Activated naive CD8-positive, alpha-beta T cell (primary cell): Measurements from ENCODE around the gene PRC1.
A peak's percentile ranks its signal among the peaks of the same experiment; 100 is the strongest.

ENCODE experiments used
- H3K27ac Mint-ChIP-seq: one replicate; pipeline ENCODE4 v1.8.0; 2021; ENCODE audit warnings: mixed read lengths
- H3K27me3 Mint-ChIP-seq: one replicate; pipeline ENCODE4 v1.8.0; 2021; ENCODE audit warnings: mixed read lengths
- H3K36me3 Mint-ChIP-seq: one replicate; pipeline ENCODE4 v1.8.0; 2021; ENCODE audit warnings: mixed read lengths
- H3K4me1 Mint-ChIP-seq: one replicate; pipeline ENCODE4 v1.8.0; 2021; ENCODE audit warnings: low read depth, mixed read lengths
- H3K4me3 Mint-ChIP-seq: one replicate; pipeline ENCODE4 v1.8.0; 2021; ENCODE audit warnings: mild to moderate bottlenecking, mixed read lengths
- H3K9me3 Mint-ChIP-seq: one replicate; pipeline ENCODE4 v1.8.0; 2021; ENCODE audit warnings: low read depth, mixed read lengths

Gene PRC1

DNA sequence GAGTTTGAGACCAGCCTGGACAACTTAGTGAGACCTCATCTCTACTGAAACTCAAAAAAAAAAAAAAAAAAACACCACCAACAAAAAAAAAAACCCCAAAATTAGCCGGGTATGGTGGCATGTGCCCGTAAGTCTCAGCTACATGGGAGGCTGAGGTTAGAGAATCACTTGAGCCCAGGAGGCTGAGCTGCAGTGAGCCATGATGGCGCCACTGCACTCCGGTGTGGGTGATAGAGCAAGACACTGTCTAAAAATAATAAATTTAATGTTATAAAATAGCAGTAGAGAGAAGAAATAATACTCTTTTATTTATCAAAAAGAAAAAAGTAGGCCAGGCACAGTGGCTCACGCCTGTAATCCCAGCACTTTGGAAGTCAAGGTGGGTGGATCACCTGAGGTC lies 22.2 kb downstream of the PRC1 start:
- Mint-ChIP-seq H3K27ac (no peak overlapping the region), H3K36me3 (peaks cover 4% of the 10 kb centered on the region), H3K4me1 (no peaks in the 10 kb centered on the region), H3K27me3 (no peaks in the 10 kb centered on the region), H3K9me3 (no peaks in the 10 kb centered on the region), H3K4me3 (no peak overlapping the region)

DNA sequence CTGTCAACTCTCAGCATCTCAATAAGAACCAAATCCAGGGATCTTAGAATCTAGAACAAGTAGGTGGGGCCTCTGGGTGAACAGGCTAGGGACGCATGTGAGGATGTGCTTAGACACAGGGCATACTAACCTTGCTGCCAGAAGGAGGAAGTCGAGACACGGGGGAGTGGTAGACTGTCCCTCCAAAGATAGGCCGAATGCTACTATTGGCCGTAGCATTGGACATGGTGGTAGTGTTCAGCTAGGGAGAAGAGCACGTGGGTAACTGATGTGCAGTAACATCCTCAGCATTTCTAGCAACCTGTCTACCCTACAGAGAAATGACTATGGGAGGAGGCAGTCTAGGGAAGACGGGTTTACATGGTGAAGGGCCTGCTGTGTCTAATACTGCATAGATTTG lies 24.1 kb downstream of the PRC1 start:
- H3K27me3 Mint-ChIP-seq, result no peaks in the 10 kb centered on the region
- no peak overlapping the region for H3K27ac Mint-ChIP-seq
- no peaks in the 10 kb centered on the region for H3K4me1 Mint-ChIP-seq
- H3K9me3 Mint-ChIP-seq, result no peaks in the 10 kb centered on the region
- peaks cover under 1% of the 10 kb centered on the region for H3K36me3 Mint-ChIP-seq
- no peak overlapping the region for H3K4me3 Mint-ChIP-seq

GRCh38 chr15:90968434-90968833 lies 25.9 kb downstream of the PRC1 start:
- Mint-ChIP-seq H3K27me3 (no peaks in the 10 kb centered on the region), H3K27ac (no peak overlapping the region), H3K4me3 (no peak overlapping the region), H3K36me3 (peaks cover 2% of the 10 kb centered on the region), H3K9me3 (no peaks in the 10 kb centered on the region), H3K4me1 (no peaks in the 10 kb centered on the region)

DNA sequence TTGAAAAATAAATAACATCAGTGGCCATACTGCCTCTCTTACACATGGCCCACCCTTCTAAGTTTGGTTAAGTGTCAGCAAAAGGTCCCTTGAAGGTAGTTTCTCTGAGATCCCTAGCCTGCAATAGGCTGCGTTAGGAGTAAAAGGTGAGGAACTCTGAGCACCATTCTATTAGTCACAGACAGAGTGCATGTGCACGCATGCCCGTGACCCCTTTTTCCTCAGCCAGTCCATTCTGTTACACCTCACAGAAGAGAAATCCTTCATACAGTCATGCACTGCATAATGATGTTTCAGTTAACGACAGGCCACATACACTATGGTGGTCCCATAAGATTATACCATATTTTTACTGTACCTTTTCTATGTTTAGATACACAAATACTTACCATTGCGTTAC lies 27.1 kb downstream of the PRC1 start:
- no peaks in the 10 kb centered on the region for H3K27me3 Mint-ChIP-seq
- H3K4me1 Mint-ChIP-seq, result no peaks in the 10 kb centered on the region
- H3K27ac Mint-ChIP-seq, result peak overlapping the region; percentile 28
- peaks cover 2% of the 10 kb centered on the region for H3K36me3 Mint-ChIP-seq
- H3K4me3 Mint-ChIP-seq, result no peak overlapping the region
- no peaks in the 10 kb centered on the region for H3K9me3 Mint-ChIP-seq

GRCh38 chr15:90966262-90966661 lies 28.1 kb downstream of the PRC1 start:
- Mint-ChIP-seq H3K4me3 (no peak overlapping the region), H3K27me3 (no peaks in the 10 kb centered on the region), H3K36me3 (peaks cover 2% of the 10 kb centered on the region), H3K4me1 (no peaks in the 10 kb centered on the region), H3K27ac (peak overlapping the region; percentile 1), H3K9me3 (no peaks in the 10 kb centered on the region)

GRCh38 chr15:90962021-90962420 lies 32.3 kb downstream of the PRC1 start:
- Mint-ChIP-seq H3K27ac (no peak overlapping the region), H3K9me3 (no peaks in the 10 kb centered on the region), H3K4me3 (no peak overlapping the region), H3K27me3 (no peaks in the 10 kb centered on the region), H3K36me3 (peaks cover 2% of the 10 kb centered on the region), H3K4me1 (peaks cover 2% of the 10 kb centered on the region)

GRCh38 chr15:90960298-90961091 lies 33.8 kb downstream of the PRC1 start:
- peaks cover 10% of the 10 kb centered on the region for H3K4me1 Mint-ChIP-seq
- H3K9me3 Mint-ChIP-seq, result no peaks in the 10 kb centered on the region
- H3K27me3 Mint-ChIP-seq, result no peaks in the 10 kb centered on the region
- H3K4me3 Mint-ChIP-seq, result no peak overlapping the region
- peaks cover 2% of the 10 kb centered on the region for H3K36me3 Mint-ChIP-seq
- no peak overlapping the region for H3K27ac Mint-ChIP-seq

DNA sequence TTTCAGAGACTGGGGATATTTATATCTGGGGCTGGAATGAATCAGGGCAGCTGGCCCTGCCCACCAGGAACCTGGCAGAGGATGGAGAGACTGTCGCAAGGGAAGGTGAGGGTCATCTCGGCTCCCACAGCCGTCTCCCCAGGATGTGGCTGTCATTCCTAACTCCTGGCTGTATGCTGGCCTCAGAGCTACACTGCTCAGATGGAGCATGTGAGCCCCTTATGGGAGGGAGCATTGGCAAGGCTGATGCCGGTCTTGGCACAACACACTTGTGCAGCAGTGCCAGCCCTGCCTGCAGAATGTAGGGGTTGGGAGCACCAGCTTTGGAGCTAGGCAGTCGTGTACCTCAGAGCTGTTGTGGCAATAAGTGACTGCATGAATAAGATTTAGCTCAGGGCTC lies 34.4 kb downstream of the PRC1 start:
- Mint-ChIP-seq H3K9me3 (no peaks in the 10 kb centered on the region), H3K36me3 (peaks cover 2% of the 10 kb centered on the region), H3K27ac (no peak overlapping the region), H3K4me1 (peaks cover 10% of the 10 kb centered on the region), H3K27me3 (no peaks in the 10 kb centered on the region), H3K4me3 (no peak overlapping the region)

DNA sequence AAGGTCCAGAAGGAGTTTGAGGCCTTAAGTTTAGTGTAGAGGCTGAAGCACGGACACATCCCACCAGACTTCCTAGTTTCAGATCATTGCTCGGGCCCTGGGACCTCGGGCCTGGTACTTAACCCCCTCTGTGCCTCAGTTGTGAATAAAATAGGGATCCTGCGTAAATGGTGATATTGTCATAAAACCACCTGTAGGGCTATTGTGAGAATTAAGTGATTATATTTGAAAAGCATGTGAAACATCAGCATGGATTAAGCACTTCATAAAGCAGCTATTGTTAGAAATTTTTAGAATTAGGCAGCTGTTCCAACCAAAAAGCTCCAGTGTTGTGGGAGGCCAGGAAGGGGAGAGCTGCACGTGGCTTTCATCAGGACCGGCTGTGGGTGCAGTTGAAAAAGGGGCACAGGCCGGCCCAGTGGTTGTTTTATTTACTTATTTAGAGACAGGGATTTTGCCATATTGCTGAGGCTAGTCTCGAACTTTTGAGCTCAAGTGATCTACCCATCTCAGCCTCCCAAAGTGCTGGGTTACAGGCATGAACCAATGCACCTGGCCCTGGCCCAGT lies 35.2 kb downstream of the PRC1 start:
- Mint-ChIP-seq H3K27me3 (no peaks in the 10 kb centered on the region), H3K9me3 (no peaks in the 10 kb centered on the region), H3K27ac (no peak overlapping the region), H3K4me3 (no peak overlapping the region), H3K4me1 (peaks cover 12% of the 10 kb centered on the region), H3K36me3 (peaks cover 2% of the 10 kb centered on the region)

DNA sequence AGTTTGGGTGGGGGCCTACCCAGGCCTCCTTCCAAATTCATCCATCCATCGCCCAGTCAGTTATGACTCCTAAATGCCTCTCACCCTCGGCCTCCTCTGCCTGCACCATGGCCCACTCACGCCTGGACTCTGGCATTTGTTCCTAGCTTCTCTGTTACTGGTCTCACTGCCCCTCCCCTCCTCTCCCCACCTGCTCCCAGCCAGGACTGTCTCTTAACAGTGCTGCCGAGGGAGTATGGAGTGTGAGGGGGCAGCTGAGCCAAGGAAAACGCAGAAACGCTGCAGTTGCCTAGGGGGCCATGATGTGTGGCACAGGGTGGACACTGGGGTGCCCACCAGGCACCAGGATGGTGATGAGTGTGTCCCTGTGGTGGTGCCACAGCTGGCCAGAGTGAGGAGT lies 36.5 kb downstream of the PRC1 start:
- no peak overlapping the region for H3K27ac Mint-ChIP-seq
- H3K27me3 Mint-ChIP-seq, result no peaks in the 10 kb centered on the region
- no peaks in the 10 kb centered on the region for H3K9me3 Mint-ChIP-seq
- peak overlapping the region; percentile 73 for H3K4me3 Mint-ChIP-seq
- no peaks in the 10 kb centered on the region for H3K36me3 Mint-ChIP-seq
- peaks cover 16% of the 10 kb centered on the region for H3K4me1 Mint-ChIP-seq

- Mint-ChIP-seq H3K27ac (no peak overlapping the region), H3K4me3 (peak overlapping the region; percentile 73), H3K9me3 (no peaks in the 10 kb centered on the region), H3K4me1 (peaks cover 16% of the 10 kb centered on the region), H3K36me3 (no peaks in the 10 kb centered on the region), H3K27me3 (no peaks in the 10 kb centered on the region)
Measured at GRCh38 chr15:90957031-90957790, 37.1 kb downstream of the PRC1 start.

DNA sequence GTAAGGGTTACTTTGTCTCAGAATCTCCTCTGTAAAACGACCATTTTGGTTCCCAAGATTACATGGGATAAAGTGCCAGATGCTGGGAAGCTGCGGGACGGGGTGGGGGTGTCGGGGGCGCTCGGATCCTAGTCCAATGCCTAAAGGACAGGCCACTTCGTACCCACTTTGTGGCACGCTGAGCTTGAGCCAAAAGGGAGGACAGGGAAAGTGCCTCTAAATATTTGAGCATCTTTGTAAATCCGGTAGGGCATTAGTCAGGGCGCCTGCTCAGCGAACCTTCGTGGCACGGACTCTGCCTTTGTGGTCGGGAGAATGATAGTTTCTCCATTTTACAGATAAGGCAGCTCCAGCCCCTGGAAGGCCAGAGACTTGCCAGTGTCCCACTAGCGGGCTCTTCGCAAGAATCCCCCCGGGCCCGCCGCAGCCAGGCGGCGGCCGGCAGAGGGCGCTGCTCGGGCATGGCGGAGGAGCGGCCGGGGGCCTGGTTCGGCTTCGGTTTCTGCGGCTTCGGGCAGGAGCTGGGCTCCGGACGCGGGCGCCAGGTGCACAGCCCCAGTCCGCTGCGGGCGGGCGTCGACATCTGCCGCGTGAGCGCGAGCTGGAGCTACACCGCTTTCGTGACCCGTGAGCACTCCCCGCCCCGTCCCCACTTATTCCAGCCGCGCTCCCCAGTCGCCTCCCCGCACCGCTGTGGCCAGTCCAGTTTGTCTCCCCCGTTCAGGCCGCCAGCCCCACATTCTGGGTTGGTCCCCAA lies 37.9 kb downstream of the PRC1 start:
- no peaks in the 10 kb centered on the region for H3K36me3 Mint-ChIP-seq
- H3K27ac Mint-ChIP-seq, result peak overlapping the region; percentile 61
- no peaks in the 10 kb centered on the region for H3K27me3 Mint-ChIP-seq
- no peaks in the 10 kb centered on the region for H3K9me3 Mint-ChIP-seq
- H3K4me1 Mint-ChIP-seq, result peaks cover 16% of the 10 kb centered on the region
- peak overlapping the region; percentile 86 for H3K4me3 Mint-ChIP-seq

- Mint-ChIP-seq H3K36me3 (no peaks in the 10 kb centered on the region), H3K4me1 (peaks cover 16% of the 10 kb centered on the region), H3K27me3 (no peaks in the 10 kb centered on the region), H3K27ac (peak overlapping the region; percentile 61), H3K4me3 (peak overlapping the region; percentile 86), H3K9me3 (no peaks in the 10 kb centered on the region)
Measured at GRCh38 chr15:90955624-90956273, 38.6 kb downstream of the PRC1 start.
